C4-2B (cell line): ENCODE measurements around the gene HOXB9.
A peak's percentile ranks its signal among the peaks of the same experiment; 100 is the strongest.

ENCODE experiments used
- H3K27ac ChIP-seq: fragments of 450-650 bp; 2 replicates; pipeline ENCODE4 v1.5.1; 2017
- ZFX ChIP-seq: fragments of 450-650 bp; IDR thresholded peaks from 2 replicates; pipeline ENCODE4 v1.6.1; 2017
- TF ChIP-seq, protein P1 (sequence below): fragments of 450-650 bp; conservative IDR thresholded peaks from 2 replicates; pipeline ENCODE4 v1.5.1; 2017; ENCODE audit warnings: mild to moderate bottlenecking

Gene HOXB9

DNA sequence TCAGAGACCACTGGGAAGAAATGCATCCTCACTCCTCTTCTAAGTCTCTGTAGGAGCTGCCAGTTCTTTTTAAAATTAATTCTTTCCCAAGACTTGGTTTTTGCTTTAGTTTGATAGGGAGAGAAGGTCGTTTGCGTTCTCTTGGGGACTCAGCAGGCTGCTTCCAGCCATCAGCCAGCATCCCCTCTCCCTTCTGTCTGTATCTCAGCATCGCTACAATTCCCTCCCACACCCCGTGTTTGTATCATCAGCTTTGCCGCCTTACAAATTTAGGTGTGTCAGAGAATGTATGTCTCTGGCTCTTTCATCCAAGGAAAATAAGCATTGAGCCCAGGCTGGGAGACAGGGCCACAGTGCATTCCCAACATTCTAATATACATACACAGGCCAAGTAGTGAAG, 26.8 kb downstream of the HOXB9 start:
- no peak overlapping the region for H3K27ac ChIP-seq
- TF ChIP-seq, protein P1, sequence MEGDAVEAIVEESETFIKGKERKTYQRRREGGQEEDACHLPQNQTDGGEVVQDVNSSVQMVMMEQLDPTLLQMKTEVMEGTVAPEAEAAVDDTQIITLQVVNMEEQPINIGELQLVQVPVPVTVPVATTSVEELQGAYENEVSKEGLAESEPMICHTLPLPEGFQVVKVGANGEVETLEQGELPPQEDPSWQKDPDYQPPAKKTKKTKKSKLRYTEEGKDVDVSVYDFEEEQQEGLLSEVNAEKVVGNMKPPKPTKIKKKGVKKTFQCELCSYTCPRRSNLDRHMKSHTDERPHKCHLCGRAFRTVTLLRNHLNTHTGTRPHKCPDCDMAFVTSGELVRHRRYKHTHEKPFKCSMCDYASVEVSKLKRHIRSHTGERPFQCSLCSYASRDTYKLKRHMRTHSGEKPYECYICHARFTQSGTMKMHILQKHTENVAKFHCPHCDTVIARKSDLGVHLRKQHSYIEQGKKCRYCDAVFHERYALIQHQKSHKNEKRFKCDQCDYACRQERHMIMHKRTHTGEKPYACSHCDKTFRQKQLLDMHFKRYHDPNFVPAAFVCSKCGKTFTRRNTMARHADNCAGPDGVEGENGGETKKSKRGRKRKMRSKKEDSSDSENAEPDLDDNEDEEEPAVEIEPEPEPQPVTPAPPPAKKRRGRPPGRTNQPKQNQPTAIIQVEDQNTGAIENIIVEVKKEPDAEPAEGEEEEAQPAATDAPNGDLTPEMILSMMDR, result no peak
- no peak for TF ChIP-seq ZFX

DNA sequence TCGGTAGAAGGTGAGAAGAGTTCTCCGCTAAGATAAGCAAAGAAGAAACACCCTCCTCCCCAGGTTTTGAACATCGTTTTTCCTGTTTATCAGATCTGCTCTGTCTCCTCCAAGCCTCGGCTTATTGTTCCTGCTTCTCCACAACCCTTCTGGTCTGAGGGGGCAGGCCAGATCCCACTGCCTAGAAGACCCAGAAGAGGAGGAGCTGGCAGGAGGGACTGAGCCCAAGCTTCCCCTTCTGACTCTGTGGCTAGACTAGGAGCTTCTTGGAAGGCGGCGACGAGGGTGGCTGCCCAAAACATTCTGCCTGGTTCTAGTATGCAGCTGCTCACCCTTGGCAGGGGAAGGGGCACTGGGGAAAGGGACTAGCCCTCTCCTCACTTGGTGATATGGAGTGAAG, 27.4 kb downstream of the HOXB9 start:
- no peak overlapping the region for H3K27ac ChIP-seq
- no peak for TF ChIP-seq ZFX
- TF ChIP-seq, protein P1, result no peak

DNA sequence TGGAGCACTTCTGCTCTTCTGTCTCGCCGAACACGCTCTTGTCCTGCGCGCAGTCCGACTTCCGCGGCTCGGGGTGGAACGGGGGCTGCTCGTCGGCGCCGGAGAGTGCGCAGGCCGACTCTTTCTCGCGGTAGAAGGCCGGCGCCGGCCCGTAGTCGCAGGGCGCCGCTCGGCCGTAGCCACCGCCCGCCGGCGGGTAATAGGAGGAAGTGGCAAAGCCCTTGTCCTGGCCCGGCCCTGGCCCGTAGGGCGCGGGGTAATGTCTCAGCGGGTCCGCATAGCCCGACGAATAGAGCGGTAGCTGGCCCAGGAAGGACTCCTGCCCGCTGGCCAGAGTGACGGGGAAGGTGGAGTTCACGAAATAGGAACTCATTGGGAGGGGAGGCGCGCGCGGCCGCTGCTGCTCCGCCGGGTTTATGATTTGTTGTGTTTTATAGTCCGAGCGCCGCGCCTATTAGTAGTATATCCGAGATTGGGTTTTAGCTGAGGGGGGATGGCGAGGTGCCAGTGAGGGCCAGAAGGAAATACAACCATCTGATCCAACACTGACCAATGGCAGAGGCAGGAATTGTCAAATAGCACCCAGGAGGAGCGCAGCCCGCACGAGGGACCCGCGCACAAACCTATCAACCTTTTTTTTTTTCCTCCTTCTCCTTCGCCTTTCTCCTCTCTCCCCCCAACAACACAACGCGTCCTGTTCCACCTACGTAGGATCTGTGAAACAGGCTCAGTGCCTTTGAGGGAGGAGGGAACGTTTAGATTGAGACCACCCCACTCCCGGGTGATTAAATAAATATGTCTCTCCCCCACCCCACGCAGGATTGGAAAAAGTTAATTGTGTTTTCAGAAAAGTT, 28.2 kb downstream of the HOXB9 start:
- TF ChIP-seq ZFX, result peak; percentile 38; the same call in 1 of the 2 replicates
- TF ChIP-seq, protein P1, result no peak
- peak overlapping the region; percentile 25; the same call in 1 of the 2 replicates for H3K27ac ChIP-seq

DNA sequence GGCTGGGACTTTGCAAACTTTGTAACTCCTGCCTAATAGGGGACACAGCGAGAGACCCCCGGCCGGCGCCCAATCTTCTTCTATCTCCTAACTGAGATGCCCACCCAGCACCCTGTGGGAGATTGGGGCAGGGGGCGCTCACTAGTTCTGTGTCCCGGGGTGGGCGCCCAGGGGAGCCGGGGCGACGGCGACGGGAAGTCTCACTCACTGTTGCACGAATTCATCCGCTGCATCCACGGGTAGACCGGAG, 28.7 kb downstream of the HOXB9 start:
- peak overlapping the region; percentile 25; the same call in 1 of the 2 replicates for H3K27ac ChIP-seq
- TF ChIP-seq, protein P1, result no peak
- TF ChIP-seq ZFX, result no peak

DNA sequence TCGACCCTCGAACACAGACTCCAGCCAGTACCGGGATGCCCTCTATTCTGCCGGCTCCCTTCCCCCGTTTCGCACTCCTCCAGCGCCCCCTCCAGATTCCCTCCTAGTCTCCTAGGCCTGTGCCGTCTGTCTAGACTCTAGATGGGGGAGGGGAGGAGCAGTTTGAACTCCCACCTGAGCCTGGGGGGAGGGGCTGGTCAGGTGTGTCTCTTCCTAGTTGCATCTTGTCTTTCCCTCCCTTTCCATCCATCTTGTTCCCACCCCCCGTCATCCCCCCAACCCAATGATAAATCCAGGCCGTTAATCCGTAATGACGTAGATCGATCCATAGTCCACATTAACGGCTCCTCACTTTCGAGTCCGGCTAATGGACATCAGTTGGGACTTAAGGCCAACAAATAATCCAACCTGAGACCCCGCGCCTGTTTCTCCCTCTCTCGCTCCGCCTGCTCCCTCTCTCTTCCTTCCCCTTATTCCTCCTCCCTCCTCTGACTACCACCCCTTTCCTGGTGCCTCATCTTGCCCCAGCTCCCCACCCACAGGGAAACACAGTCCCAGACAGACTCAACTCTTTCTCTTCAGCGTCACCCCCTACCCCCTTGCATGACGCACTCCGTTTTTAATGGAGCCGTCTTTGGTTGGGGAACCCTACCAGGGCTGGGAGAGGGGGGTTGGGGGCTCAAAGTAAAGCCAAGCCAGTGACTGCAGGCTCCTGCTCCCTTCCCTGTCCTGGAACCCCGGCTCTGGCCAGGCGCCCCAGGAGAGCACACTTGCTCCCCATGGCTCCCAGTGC, 29.2 kb downstream of the HOXB9 start:
- H3K27ac ChIP-seq, result peak overlapping the region; percentile 25; the same call in 1 of the 2 replicates
- TF ChIP-seq ZFX, result no peak
- TF ChIP-seq, protein P1, result no peak

DNA sequence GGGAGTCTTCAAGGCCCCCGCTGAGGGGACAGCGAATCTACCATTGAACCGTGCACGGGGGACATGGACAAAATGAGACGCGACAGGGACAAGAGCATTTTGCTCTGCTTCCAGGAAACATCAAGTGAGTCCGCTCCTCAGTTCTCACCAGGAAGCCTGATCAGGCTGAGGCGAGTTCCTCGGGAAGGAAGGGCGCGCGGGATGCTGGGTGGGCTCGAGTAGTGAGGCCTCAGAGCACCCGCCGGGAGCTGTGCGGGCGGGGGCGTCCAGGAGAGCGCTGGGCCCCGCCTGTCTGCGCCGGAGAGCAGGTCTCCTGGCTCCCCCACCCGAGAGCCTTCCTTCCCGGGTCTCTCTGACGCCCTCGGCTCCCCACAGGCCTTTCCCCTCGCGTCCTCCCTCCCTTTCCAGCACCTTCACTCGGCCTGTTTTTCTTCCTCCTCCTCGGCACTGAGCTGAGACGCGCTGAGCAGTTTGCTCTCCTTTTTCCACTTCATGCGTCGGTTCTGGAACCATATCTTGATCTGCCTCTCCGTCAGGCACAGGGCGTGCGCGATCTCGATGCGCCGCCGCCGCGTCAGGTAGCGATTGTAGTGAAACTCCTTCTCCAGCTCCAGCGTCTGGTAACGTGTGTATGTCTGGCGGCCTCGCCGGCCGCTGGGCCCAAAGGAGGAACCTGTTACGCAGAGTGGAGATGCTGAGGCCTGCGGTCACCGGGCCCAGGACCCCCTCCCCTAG, 30.0 kb downstream of the HOXB9 start:
- H3K27ac ChIP-seq, result no peak overlapping the region
- TF ChIP-seq ZFX, result no peak
- TF ChIP-seq, protein P1, result no peak
